Adipocyte (in vitro differentiated cells): ENCODE measurements around the gene DCTPP1.

ENCODE experiments used
- DNase-seq: peaks from one replicate; pipeline ENCODE4 v3.0.0-alpha.2; 2015; ENCODE audit warnings: low read depth
- H3K27me3 ChIP-seq: replicated peaks from 2 replicates; pipeline ENCODE4 v1.7.0; 2013; ENCODE audit warnings: mild to moderate bottlenecking, low read length, moderate library complexity; ENCODE audit not compliant: control insufficient read depth, insufficient read depth
- H3K36me3 ChIP-seq: 2 replicates; pipeline ENCODE4 v1.7.0; 2013; ENCODE audit warnings: low read length, mild to moderate bottlenecking, moderate library complexity; ENCODE audit not compliant: control insufficient read depth, insufficient read depth, severe bottlenecking
- H3K4me1 ChIP-seq: 2 replicates; pipeline ENCODE4 v1.7.0; 2013; ENCODE audit warnings: mild to moderate bottlenecking, low read length, moderate library complexity; ENCODE audit not compliant: control insufficient read depth, insufficient read depth
- H3K4me3 ChIP-seq: 2 replicates; pipeline ENCODE4 v1.7.0; 2013; ENCODE audit warnings: mild to moderate bottlenecking, low read length, moderate library complexity
- H3K9ac ChIP-seq: 2 replicates; pipeline ENCODE4 v1.7.0; 2013; ENCODE audit warnings: mild to moderate bottlenecking, low read length, moderate library complexity
- H3K9me3 ChIP-seq: 2 replicates; pipeline ENCODE4 v1.7.0; 2013; ENCODE audit warnings: mild to moderate bottlenecking, low read length, moderate library complexity; ENCODE audit not compliant: control insufficient read depth

The DCTPP1 gene

DNA sequence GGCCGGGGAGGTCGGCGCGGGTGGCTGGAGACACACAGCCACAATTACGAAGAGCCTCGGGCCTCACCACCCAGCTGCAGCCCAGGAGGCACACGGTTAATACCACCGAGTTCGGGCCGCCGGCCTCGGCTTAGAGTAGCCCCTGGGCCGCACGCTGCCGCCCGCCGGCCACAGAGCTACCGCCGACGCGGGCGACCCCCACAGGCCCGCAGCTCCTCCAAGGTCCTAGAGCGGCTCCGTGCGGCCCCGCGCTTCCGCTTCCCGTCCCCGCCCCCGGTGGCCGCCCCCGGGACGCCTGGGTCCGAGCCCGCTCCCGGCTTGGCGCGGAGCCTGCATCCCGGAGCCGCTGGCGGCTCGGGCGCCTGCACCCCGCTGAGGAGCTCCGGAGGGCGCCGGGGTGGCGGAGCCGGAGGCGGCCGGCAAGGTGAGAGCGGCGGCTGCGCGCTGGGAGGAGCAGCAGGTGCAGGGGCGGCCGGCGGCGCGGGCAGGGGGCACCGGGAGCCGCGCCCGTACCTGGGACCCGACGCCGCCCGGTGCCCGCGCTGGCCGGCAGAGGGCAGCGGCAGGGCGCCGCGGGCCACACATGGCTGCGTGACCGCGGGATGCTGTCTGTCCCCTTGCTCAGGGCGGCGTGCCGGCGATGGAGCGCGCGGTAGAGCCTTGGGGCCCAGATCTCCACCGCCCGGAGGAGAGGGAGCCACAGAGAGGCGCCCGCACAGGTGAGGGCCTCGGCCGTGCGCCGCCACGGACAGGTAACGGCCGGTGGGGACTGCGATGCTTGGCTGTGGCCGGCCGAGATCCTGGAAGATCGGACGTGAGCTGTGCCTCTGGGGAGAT is 34.5 kb downstream of the DCTPP1 start, which contains the start of gene ZNF48:
TSS of gene ZNF48 (plus strand) at position 266 of the 837 bp plus-strand sequence. CDS start at position 641, 375 bp downstream.
- Histone ChIP-seq H3K9ac (peak within 1 kb of the TSS; percentile 84), H3K36me3 (peaks cover 8% of the 10 kb centered on the region)

DNA sequence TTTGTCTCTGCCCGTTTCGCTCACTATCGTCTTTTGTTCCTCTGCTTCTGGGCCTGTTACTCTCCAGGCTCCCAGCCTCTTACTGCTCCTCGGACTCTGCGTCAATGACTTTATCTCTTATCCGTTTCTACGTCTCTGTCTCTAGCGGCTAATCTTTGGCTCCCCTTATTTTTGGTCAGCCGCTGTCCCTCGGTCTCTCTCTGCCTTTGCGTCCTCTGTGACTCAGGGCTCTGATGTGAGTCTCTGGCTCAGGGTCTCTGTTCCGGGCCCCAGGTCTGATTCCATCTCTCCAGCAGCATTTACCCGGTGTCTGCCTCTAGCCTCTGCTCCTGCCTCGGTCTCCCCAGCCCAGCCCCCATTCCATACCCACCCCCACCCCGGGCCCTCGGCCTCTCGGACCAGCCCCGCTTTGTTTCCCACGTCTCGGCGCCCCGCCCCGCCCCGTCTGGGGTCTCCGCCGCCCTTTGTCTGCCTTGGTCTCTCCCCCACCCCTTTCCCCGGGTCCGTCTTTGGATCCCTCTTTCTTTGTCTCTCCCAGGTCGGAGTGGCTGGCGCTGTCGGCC is 35.2 kb downstream of the DCTPP1 start:
- H3K36me3 ChIP-seq = peaks cover 8% of the 10 kb centered on the region
- no peaks in the 10 kb centered on the region for H3K27me3 ChIP-seq
- H3K4me1 ChIP-seq = peaks cover 14% of the 10 kb centered on the region
- peak overlapping the region; percentile 84 for H3K9ac ChIP-seq
- no peaks in the 10 kb centered on the region for H3K9me3 ChIP-seq
- H3K4me3 ChIP-seq = peak overlapping the region; percentile 93
- DNase-seq = peak; percentile 69

More for the DNA sequence above, 34.5 kb downstream of the DCTPP1 start, which contains the start of gene ZNF48:
- Histone ChIP-seq H3K4me1 (peaks cover 14% of the 10 kb centered on the region), H3K9me3 (no peaks in the 10 kb centered on the region), H3K4me3 (peak within 1 kb of the TSS; percentile 93), H3K27me3 (no peaks in the 10 kb centered on the region)
- DNase-seq = peak; percentile 94

DNA sequence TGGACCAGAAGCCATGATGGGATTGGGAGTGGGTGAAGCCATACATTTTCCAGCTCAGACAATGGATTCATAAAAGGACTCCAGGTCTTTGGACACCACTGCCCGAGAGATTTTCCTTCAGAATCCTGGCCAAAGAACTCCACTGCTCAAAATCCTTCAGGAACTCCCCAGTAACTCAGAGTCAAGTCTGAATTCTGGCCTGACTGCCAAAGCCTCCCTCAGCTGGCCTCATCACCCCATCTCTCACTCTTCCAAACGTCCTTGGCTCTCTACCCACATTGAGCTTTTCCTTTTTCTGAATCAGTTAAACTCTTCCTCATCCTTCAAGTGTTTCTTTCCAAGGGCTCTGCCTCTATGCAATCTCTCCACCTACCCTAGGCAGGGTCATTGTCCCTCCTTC is 46.3 kb downstream of the DCTPP1 start:
- H3K9me3 ChIP-seq = no peaks in the 10 kb centered on the region
- H3K36me3 ChIP-seq = no peaks in the 10 kb centered on the region
- no peak overlapping the region for H3K9ac ChIP-seq
- no peak overlapping the region for H3K4me3 ChIP-seq
- H3K4me1 ChIP-seq = peaks cover 13% of the 10 kb centered on the region
- no peaks in the 10 kb centered on the region for H3K27me3 ChIP-seq
- no peak for DNase-seq

DNA sequence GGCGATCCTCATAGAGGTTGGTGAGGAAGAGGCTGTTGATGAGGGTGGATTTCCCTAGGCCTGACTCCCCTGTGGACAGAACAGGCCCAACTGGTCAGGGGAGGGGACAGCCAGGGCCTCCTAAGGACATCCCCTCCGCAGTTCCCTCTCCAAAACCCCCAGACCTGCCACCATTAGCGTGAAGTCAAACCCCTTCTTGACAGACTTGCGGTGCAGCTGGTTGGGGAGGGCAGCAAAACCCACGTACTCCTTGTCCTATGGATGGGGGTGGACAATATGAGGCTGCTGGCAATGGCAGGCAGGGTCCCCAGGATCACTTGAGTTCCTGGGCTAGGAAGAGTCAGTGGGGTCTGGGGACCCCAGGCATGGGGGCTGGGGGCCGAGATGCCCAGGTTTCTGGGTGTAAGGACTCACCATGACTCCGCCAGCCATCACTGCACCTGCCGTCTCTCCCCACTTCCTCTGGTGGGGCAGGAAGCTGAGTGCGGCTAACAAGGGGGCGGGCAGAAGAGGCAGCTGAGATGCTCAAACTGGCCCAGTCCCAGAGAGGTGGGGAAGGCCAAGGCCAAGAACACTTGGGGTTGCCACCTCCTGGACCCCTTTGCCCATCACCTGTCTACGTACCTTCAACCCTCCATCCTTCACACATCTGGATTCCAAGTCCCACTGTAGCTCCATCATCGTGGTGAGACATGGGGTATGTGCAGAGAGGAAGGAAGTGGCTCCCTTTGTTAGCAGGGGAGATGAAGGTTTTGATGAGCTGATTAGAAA is 47.5 kb downstream of the DCTPP1 start, which contains the start of gene SEPTIN1:
TSS of gene SEPTIN1 (minus strand) at position 451 of the 771 bp plus-strand sequence. CDS start at position 432, 19 bp downstream.
- H3K9ac ChIP-seq = no peak within 1 kb of the TSS
- H3K36me3 ChIP-seq = no peaks in the 10 kb centered on the region
- peaks cover 15% of the 10 kb centered on the region for H3K4me1 ChIP-seq
- no peaks in the 10 kb centered on the region for H3K27me3 ChIP-seq
- H3K4me3 ChIP-seq = no peak within 1 kb of the TSS
- DNase-seq = no peak
- H3K9me3 ChIP-seq = no peaks in the 10 kb centered on the region

DNA sequence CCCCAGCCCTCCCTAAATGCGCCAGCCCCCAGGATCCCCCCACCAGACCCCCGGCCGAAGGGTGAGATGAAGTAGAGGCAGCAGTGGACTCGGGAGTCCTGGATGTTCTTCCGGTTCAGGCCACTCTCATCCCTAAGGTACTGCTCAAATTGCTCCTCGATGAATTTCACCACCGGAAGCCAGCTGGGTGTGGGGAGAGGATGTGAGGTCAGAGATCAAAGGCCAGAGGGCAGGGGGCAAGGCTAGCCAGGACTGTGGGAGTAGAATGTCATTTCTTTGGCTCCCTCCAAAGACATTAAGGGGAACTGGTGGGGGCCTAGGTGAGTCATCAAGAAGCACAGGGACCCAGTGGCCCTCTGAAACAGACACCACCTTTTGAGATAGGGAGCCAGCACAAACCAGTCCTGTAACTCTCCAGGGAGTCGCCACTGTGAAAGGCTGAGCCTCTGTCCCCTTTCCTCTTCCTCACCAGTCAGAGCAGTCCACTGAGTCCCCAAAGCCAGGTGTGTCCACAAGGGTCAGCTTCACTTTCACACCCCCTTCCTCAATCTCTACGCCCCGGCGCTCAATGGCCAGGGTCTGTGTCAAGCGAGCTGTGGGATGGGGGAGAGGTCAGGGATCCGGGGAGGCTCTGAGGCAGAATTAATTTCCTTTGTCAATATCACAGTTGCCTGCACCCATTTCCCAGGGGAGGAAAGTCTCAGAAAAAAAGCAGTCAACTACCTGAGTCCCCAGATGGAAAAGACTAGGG is 48.4 kb downstream of the DCTPP1 start:
- no peak for DNase-seq
- no peaks in the 10 kb centered on the region for H3K36me3 ChIP-seq

GRCh38 chr16:30380803-30381208 is 49.0 kb downstream of the DCTPP1 start:
- Histone ChIP-seq H3K4me1 (peaks cover 18% of the 10 kb centered on the region), H3K9ac (no peak overlapping the region), H3K36me3 (no peaks in the 10 kb centered on the region), H3K27me3 (no peaks in the 10 kb centered on the region), H3K4me3 (no peak overlapping the region), H3K9me3 (no peaks in the 10 kb centered on the region)
- no peak for DNase-seq

More for the DNA sequence above, 48.4 kb downstream of the DCTPP1 start:
- Histone ChIP-seq H3K4me1 (peaks cover 18% of the 10 kb centered on the region), H3K9me3 (no peaks in the 10 kb centered on the region), H3K4me3 (no peak overlapping the region), H3K9ac (no peak overlapping the region), H3K27me3 (no peaks in the 10 kb centered on the region)

- DNase-seq = no peak
- no peaks in the 10 kb centered on the region for H3K27me3 ChIP-seq
- peaks cover 18% of the 10 kb centered on the region for H3K4me1 ChIP-seq
- no peak overlapping the region for H3K4me3 ChIP-seq
- H3K9ac ChIP-seq = no peak overlapping the region
- H3K9me3 ChIP-seq = no peaks in the 10 kb centered on the region
- H3K36me3 ChIP-seq = no peaks in the 10 kb centered on the region
These were observed 49.6 kb downstream of the DCTPP1 start for GRCh38 chr16:30380072-30380802.

- peak overlapping the region; percentile 92 for H3K9ac ChIP-seq
- no peak for DNase-seq
- peak overlapping the region; percentile 89 for H3K4me3 ChIP-seq
- no peaks in the 10 kb centered on the region for H3K27me3 ChIP-seq
- H3K9me3 ChIP-seq = no peaks in the 10 kb centered on the region
- peaks cover 18% of the 10 kb centered on the region for H3K4me1 ChIP-seq
- no peaks in the 10 kb centered on the region for H3K36me3 ChIP-seq
These were observed 50.6 kb downstream of the DCTPP1 start for GRCh38 chr16:30379158-30379783.

GRCh38 chr16:30378236-30379157 is 51.3 kb downstream of the DCTPP1 start:
- DNase-seq = peak; percentile 100
- Histone ChIP-seq H3K4me1 (peaks cover 14% of the 10 kb centered on the region), H3K9me3 (no peaks in the 10 kb centered on the region), H3K36me3 (no peaks in the 10 kb centered on the region), H3K27me3 (no peaks in the 10 kb centered on the region), H3K4me3 (peak overlapping the region; percentile 89), H3K9ac (peak overlapping the region; percentile 92)
